Measurements from ENCODE around the gene ANO10. TPM values are rescaled to one million over a fixed set of nuclear protein-coding genes. Genes with fewer than 3 reads are reported as not detected.

ANO10 gene
- total RNA-seq, 2 experiments from 2014 or later: 6.3 to 8.9 TPM

DNA sequence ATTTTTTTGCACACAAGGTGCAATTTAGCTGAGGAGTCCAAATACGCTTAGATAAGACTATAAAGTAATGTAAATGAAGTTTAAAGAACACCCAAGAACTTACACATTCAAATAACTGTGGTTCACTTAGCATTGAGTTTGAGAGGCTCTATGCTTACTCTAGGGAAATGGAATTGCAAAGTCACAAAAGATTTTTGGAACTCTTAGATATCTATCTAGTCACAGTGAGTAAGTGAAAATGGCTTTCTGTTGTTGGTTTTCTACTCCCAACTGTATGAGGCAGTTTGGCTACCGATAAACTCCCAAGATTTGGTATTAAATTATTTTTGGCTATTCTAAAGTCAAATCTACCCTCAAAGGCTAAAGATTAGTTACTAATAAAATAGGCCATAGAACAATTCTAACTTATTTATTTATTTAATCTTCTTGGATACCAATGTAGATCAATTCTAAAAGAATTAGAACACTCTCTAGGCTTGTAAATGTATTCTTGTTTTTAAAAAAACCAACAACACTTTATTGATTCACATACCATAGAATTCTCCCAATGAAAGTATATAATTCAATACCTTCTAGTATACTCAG lies 170.0 kb downstream of the ANO10 start:
- Mint-ChIP-seq H3K4me3 (no peak overlapping the region), H3K27me3 (no peaks in the 10 kb centered on the region), H3K27ac (no peak overlapping the region), H3K9me3 (no peaks in the 10 kb centered on the region), H3K4me1 (ENCODE audit: low read depth) (peaks cover 9% of the 10 kb centered on the region), H3K36me3 (ENCODE audit: low read depth) (no peaks in the 10 kb centered on the region)
- CTCF ChIA-PET: no interaction called here
- ATAC-seq (no peak), DNase-seq (no peak)
- POLR2A ChIA-PET: interaction anchor here (0.7 kb wide), 1 partner anchor 62 kb away, joined by 3 read pairs; no protein-coding TSS in a partner anchor
- intact Hi-C loops (cut with micrococcal nuclease): no loop called here
- TF ChIP-seq, protein P1, sequence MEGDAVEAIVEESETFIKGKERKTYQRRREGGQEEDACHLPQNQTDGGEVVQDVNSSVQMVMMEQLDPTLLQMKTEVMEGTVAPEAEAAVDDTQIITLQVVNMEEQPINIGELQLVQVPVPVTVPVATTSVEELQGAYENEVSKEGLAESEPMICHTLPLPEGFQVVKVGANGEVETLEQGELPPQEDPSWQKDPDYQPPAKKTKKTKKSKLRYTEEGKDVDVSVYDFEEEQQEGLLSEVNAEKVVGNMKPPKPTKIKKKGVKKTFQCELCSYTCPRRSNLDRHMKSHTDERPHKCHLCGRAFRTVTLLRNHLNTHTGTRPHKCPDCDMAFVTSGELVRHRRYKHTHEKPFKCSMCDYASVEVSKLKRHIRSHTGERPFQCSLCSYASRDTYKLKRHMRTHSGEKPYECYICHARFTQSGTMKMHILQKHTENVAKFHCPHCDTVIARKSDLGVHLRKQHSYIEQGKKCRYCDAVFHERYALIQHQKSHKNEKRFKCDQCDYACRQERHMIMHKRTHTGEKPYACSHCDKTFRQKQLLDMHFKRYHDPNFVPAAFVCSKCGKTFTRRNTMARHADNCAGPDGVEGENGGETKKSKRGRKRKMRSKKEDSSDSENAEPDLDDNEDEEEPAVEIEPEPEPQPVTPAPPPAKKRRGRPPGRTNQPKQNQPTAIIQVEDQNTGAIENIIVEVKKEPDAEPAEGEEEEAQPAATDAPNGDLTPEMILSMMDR (IDR thresholded peaks at IDR 0.05): no peak

- peak; percentile 47 for ATAC-seq
- peak; percentile 10 for DNase-seq
- CTCF ChIA-PET: no interaction called here
Observed at GRCh38 chr3:43448098-43448497, 173.7 kb downstream of the ANO10 start.

DNA sequence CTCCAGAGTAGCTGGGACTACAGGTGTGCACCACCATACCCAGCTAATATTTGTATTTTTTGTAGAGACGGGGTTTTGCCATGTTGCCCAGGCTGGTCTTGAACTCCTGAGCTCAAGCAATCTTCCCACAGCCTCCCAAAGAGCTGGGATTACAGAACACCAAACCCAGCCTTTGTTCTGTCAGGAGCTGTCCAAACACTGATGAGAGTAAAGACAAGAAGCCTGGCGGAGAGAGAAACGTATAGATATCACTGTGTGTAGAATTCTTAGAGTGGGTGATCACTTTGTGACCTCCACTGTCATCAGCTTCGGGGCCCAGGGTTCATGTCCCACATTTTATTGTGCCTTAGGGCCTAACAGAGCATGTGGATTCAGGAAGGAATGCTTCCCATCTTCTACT lies 176.0 kb downstream of the ANO10 start:
- ChIA-PET POLR2A (interaction anchor here (0.6 kb wide), 1 partner anchor 389 kb away, joined by 3 read pairs; no protein-coding TSS in a partner anchor), CTCF (interaction anchor here (1.2 kb wide), 1 partner anchor 58 kb away, joined by 4 read pairs; no protein-coding TSS in a partner anchor)
- no peak overlapping the region for H3K4me3 Mint-ChIP-seq
- TF ChIP-seq, protein P1 (IDR thresholded peaks at IDR 0.05): no peak
- peaks cover 6% of the 10 kb centered on the region for H3K4me1 Mint-ChIP-seq (ENCODE audit: low read depth)
- no peaks in the 10 kb centered on the region for H3K36me3 Mint-ChIP-seq (ENCODE audit: low read depth)
- ATAC-seq (no peak), DNase-seq (no peak)
- intact Hi-C loops (cut with micrococcal nuclease): no loop called here
- H3K27me3 Mint-ChIP-seq: no peaks in the 10 kb centered on the region
- H3K9me3 Mint-ChIP-seq: no peaks in the 10 kb centered on the region
- no peak overlapping the region for H3K27ac Mint-ChIP-seq

More at GRCh38 chr3:43448098-43448497, 173.7 kb downstream of the ANO10 start:
- no peak overlapping the region for H3K27ac Mint-ChIP-seq
- POLR2A ChIA-PET: no interaction called here
- intact Hi-C loops (cut with micrococcal nuclease): no loop called here
- TF ChIP-seq, protein P1 (IDR thresholded peaks at IDR 0.05): no peak
- H3K4me3 Mint-ChIP-seq: no peak overlapping the region
- no peaks in the 10 kb centered on the region for H3K27me3 Mint-ChIP-seq
- H3K4me1 Mint-ChIP-seq (ENCODE audit: low read depth): peaks cover 4% of the 10 kb centered on the region
- H3K36me3 Mint-ChIP-seq (ENCODE audit: low read depth): no peaks in the 10 kb centered on the region
- H3K9me3 Mint-ChIP-seq: no peaks in the 10 kb centered on the region

- Mint-ChIP-seq H3K4me1 (ENCODE audit: low read depth) (peaks cover 14% of the 10 kb centered on the region), H3K27ac (no peak overlapping the region), H3K4me3 (no peak overlapping the region), H3K9me3 (peaks cover 8% of the 10 kb centered on the region), H3K27me3 (no peaks in the 10 kb centered on the region), H3K36me3 (ENCODE audit: low read depth) (peaks cover 5% of the 10 kb centered on the region)
- DNase-seq: no peak
- CTCF ChIA-PET: no interaction called here
- TF ChIP-seq, protein P1 (IDR thresholded peaks at IDR 0.05): no peak
- POLR2A ChIA-PET: no interaction called here
- intact Hi-C loops (cut with micrococcal nuclease): no loop called here
- no peak for ATAC-seq
Observed at GRCh38 chr3:43442872-43443395, 178.9 kb downstream of the ANO10 start.

DNA sequence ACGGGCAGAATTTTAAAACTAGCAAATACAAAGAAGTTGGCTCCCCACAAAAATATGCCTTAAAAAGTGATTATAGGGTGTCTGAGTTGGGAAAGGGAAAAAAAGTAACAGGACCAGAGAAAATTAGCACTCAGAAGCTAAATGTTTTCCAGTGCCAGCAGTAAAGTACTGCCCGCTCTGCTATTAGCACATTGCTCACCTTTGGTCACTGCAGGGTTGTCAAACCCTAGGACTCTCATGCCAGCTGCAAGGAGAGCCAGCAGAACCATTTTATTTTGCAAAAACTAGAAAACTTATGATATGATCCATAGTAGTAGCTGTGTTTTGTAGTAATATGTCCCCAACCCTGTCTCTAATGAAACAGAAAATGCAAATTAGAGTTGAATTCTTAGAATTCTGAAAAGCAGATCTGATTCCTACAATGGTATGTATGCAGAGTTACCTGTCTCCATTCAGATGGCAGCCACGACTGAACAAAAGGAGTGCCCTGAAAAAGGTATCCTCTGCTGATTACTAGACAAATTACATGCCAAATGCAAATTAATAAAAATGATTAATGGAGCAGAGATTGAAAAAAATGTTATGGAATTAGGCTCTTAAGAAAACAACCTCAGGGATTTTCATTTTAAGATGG lies 185.2 kb downstream of the ANO10 start:
- intact Hi-C loops (cut with micrococcal nuclease): no loop called here
- TF ChIP-seq, protein P1 (IDR thresholded peaks at IDR 0.05): no peak
- ATAC-seq (no peak), DNase-seq (no peak)
- H3K4me1 Mint-ChIP-seq (ENCODE audit: low read depth): peaks cover 14% of the 10 kb centered on the region
- ChIA-PET CTCF (no interaction called here), POLR2A (no interaction called here)
- no peaks in the 10 kb centered on the region for H3K27me3 Mint-ChIP-seq
- peaks cover 8% of the 10 kb centered on the region for H3K9me3 Mint-ChIP-seq
- peaks cover 13% of the 10 kb centered on the region for H3K36me3 Mint-ChIP-seq (ENCODE audit: low read depth)
- no peak overlapping the region for H3K27ac Mint-ChIP-seq
- no peak overlapping the region for H3K4me3 Mint-ChIP-seq

Data from activated CD8-positive, alpha-beta T cell treated with anti-CD3 and anti-CD28 coated beads for 36 hours (primary cell).